GM18870 (cell line): ENCODE measurements around the gene LRRTM4.

Experiments
- ATAC-seq: cut with Tn5 transposase; IDR thresholded peaks from one replicate; pipeline ENCODE4 v1.9.1; 2021; ENCODE audit warnings: moderate library complexity; ENCODE audit not compliant: unreplicated experiment

LRRTM4 gene

GRCh38 chr2:77479395-77479794 is 42.8 kb downstream of the LRRTM4 start:
- ATAC-seq, result no peak

- no peak for ATAC-seq
These were observed 52.1 kb downstream of the LRRTM4 start for GRCh38 chr2:77470096-77470495.

- ATAC-seq, result no peak
These were observed 53.1 kb downstream of the LRRTM4 start for GRCh38 chr2:77469106-77469505.

- ATAC-seq, result no peak
These were observed 62.3 kb downstream of the LRRTM4 start for GRCh38 chr2:77459840-77460239.

- no peak for ATAC-seq
These were observed 64.0 kb downstream of the LRRTM4 start for GRCh38 chr2:77458216-77458615.

- ATAC-seq, result no peak
These were observed 64.5 kb downstream of the LRRTM4 start for GRCh38 chr2:77457665-77458064.

- no peak for ATAC-seq
These were observed 79.1 kb downstream of the LRRTM4 start for GRCh38 chr2:77443076-77443475.

GRCh38 chr2:77434880-77435279 is 87.3 kb downstream of the LRRTM4 start:
- no peak for ATAC-seq

GRCh38 chr2:77428946-77429345 is 93.2 kb downstream of the LRRTM4 start:
- no peak for ATAC-seq

- no peak for ATAC-seq
These were observed 100.2 kb downstream of the LRRTM4 start for GRCh38 chr2:77421971-77422370.

GRCh38 chr2:77418537-77418936 is 103.6 kb downstream of the LRRTM4 start:
- ATAC-seq, result no peak

- ATAC-seq, result no peak
These were observed 118.0 kb downstream of the LRRTM4 start for GRCh38 chr2:77404189-77404588.

GRCh38 chr2:77398970-77399600 is 123.1 kb downstream of the LRRTM4 start:
- no peak for ATAC-seq

GRCh38 chr2:77397763-77398162 is 124.4 kb downstream of the LRRTM4 start:
- no peak for ATAC-seq

GRCh38 chr2:77395011-77395410 is 127.2 kb downstream of the LRRTM4 start:
- no peak for ATAC-seq

GRCh38 chr2:77391119-77391518 is 131.1 kb downstream of the LRRTM4 start:
- ATAC-seq, result no peak

GRCh38 chr2:77387324-77387723 is 134.9 kb downstream of the LRRTM4 start:
- ATAC-seq, result no peak

GRCh38 chr2:77372636-77373035 is 149.5 kb downstream of the LRRTM4 start:
- ATAC-seq, result no peak

- no peak for ATAC-seq
These were observed 151.7 kb downstream of the LRRTM4 start for GRCh38 chr2:77370511-77370910.

GRCh38 chr2:77363277-77363676 is 158.9 kb downstream of the LRRTM4 start:
- ATAC-seq, result no peak

- ATAC-seq, result no peak
These were observed 173.4 kb downstream of the LRRTM4 start for GRCh38 chr2:77348821-77349220.

GRCh38 chr2:77336013-77336412 is 186.2 kb downstream of the LRRTM4 start:
- no peak for ATAC-seq
